Keratinocyte (primary cell): ENCODE results near the gene ACTL7B.

Source experiments
- CTCF ChIP-seq, 3 experiments: IDR thresholded peaks in 1 of 3; conservative IDR thresholded peaks in 1 of 3; optimal IDR thresholded peaks in 1 of 3; 2 replicates in 2 of 3; 3 replicates in 1 of 3; pipeline versions ENCODE3 to v1.5.1; 2011; ENCODE audit warnings: low read length in 3 of 3, mild to moderate bottlenecking in 3 of 3, moderate library complexity in 2 of 3, control low read depth in 1 of 3, inconsistent platforms in 1 of 3; ENCODE audit not compliant: insufficient read depth in 2 of 3; ENCODE audit errors: extremely low read depth in 1 of 3
- EZH2 ChIP-seq: IDR thresholded peaks from one replicate; pipeline ENCODE4 v1.6.1; 2012; ENCODE audit warnings: inconsistent platforms, mild to moderate bottlenecking, low read length, moderate library complexity

- TF ChIP-seq CTCF (optimal IDR thresholded peaks at IDR 0.05 in 1 of 3, IDR thresholded peaks at IDR 0.05 in 1 of 3, conservative IDR thresholded peaks at IDR 0.05 in 1 of 3; ENCODE audit: extremely low read depth in 1 of 3, insufficient read depth in 2 of 3, low read length in 3 of 3) = no peak
- TF ChIP-seq EZH2 = no peak
Measured at GRCh38 chr9:108885643-108886348, 30.0 kb upstream of the ACTL7B start.
